ENCODE data around the gene ADGRF5. TPM values are rescaled to one million over a fixed set of nuclear protein-coding genes. Genes with fewer than 3 reads are reported as not detected.

ADGRF5 gene
- total RNA-seq = 1 to 10 TPM in 1 of 8 experiments, under 1 TPM in 1, not detected in 6; 0.38 to 3.0 TPM

- WGBS, 10 experiments = 88 to 100% (median 95%) methylated on average over 2 to 13 of the region's 13 CpGs; no CpG with 5 or more reads in 5 of the 10 experiments
- in situ Hi-C loops (cut with MboI; ENCODE audit: low pct_unique_long_range_greater_than_20kb in 2 of 9, low sequenced_read_pairs in 9 of 9, unreplicated experiment in 9 of 9) = no loop called here
- Histone ChIP-seq H3K27ac (no peak within 1 kb of the TSS), H3K4me1 (replicated peaks in 1 of 2) (peaks cover 0 to 6% of the 10 kb centered on the region in 2 donors), H3K4me3 (no peak within 1 kb of the TSS)
- ATAC-seq (replicated peaks in 6 of 8) = no peak
These were observed at the start of gene ADGRF5 for GRCh38 chr6:46921731-46922130. ADGRF5 (minus strand) TSS chr6:46921938; CDS start chr6:46906762, 15,176 bp downstream.

- no peak for ATAC-seq (replicated peaks in 6 of 8)
- Histone ChIP-seq H3K4me1 (replicated peaks in 1 of 2) (no peaks in the 10 kb centered on the region), H3K4me3 (no peak overlapping the region), H3K27ac (no peak overlapping the region)
- 0 to 100% (median 75%) methylated on average over 1 of the region's 1 CpG; no CpG with 5 or more reads in 1 of the 10 experiments for WGBS, 10 experiments
- in situ Hi-C loops (cut with MboI; ENCODE audit: low pct_unique_long_range_greater_than_20kb in 2 of 9, low sequenced_read_pairs in 9 of 9, unreplicated experiment in 9 of 9) = no loop called here
These were observed 47.5 kb upstream of the ADGRF5 start for GRCh38 chr6:46969206-46969605.

- Histone ChIP-seq H3K4me1 (replicated peaks in 1 of 2) (no peaks in the 10 kb centered on the region), H3K27ac (no peak overlapping the region), H3K4me3 (no peak overlapping the region)
- no peak for ATAC-seq (replicated peaks in 6 of 8)
- in situ Hi-C loops (cut with MboI; ENCODE audit: low pct_unique_long_range_greater_than_20kb in 2 of 9, low sequenced_read_pairs in 9 of 9, unreplicated experiment in 9 of 9) = no loop called here
These were observed 46.1 kb upstream of the ADGRF5 start for GRCh38 chr6:46967826-46968349.

GRCh38 chr6:46964716-46965519, 43.2 kb upstream of the ADGRF5 start:
- in situ Hi-C loops (cut with MboI; ENCODE audit: low pct_unique_long_range_greater_than_20kb in 2 of 9, low sequenced_read_pairs in 9 of 9, unreplicated experiment in 9 of 9) = no loop called here
- Histone ChIP-seq H3K4me3 (no peak overlapping the region), H3K4me1 (replicated peaks in 1 of 2) (no peaks in the 10 kb centered on the region), H3K27ac (no peak overlapping the region)
- 25 to 91% (median 75%) methylated on average over 2 to 12 of the region's 12 CpGs for WGBS, 10 experiments
- ATAC-seq (replicated peaks in 6 of 8) = no peak

- no peak overlapping the region for H3K27ac ChIP-seq
- no peak overlapping the region for H3K4me3 ChIP-seq
- 7 to 86% (median 55%) methylated on average over 1 to 5 of the region's 5 CpGs; no CpG with 5 or more reads in 1 of the 10 experiments for WGBS, 10 experiments
- in situ Hi-C loops (cut with MboI; ENCODE audit: low pct_unique_long_range_greater_than_20kb in 2 of 9, low sequenced_read_pairs in 9 of 9, unreplicated experiment in 9 of 9) = no loop called here
- no peak for ATAC-seq (replicated peaks in 6 of 8)
- H3K4me1 ChIP-seq (replicated peaks in 1 of 2) = no peaks in the 10 kb centered on the region
These were observed 41.9 kb upstream of the ADGRF5 start for GRCh38 chr6:46963626-46964025.

GRCh38 chr6:46963039-46963438, 41.3 kb upstream of the ADGRF5 start:
- no peak overlapping the region for H3K4me3 ChIP-seq
- in situ Hi-C loops (cut with MboI; ENCODE audit: low pct_unique_long_range_greater_than_20kb in 2 of 9, low sequenced_read_pairs in 9 of 9, unreplicated experiment in 9 of 9) = no loop called here
- no peak overlapping the region for H3K27ac ChIP-seq
- H3K4me1 ChIP-seq (replicated peaks in 1 of 2) = no peaks in the 10 kb centered on the region
- ATAC-seq (replicated peaks in 6 of 8) = no peak

GRCh38 chr6:46961711-46962110, 40.0 kb upstream of the ADGRF5 start:
- in situ Hi-C loops (cut with MboI; ENCODE audit: low pct_unique_long_range_greater_than_20kb in 2 of 9, low sequenced_read_pairs in 9 of 9, unreplicated experiment in 9 of 9) = no loop called here
- Histone ChIP-seq H3K4me1 (replicated peaks in 1 of 2) (no peaks in the 10 kb centered on the region), H3K4me3 (no peak overlapping the region), H3K27ac (no peak overlapping the region)
- WGBS, 10 experiments = 5 to 87% (median 64%) methylated on average over 2 to 4 of the region's 5 CpGs; no CpG with 5 or more reads in 2 of the 10 experiments
- ATAC-seq (replicated peaks in 6 of 8) = no peak

- no peak for ATAC-seq (replicated peaks in 6 of 8)
- Histone ChIP-seq H3K4me3 (no peak overlapping the region), H3K4me1 (replicated peaks in 1 of 2) (no peaks in the 10 kb centered on the region), H3K27ac (no peak overlapping the region)
- in situ Hi-C loops (cut with MboI; ENCODE audit: low pct_unique_long_range_greater_than_20kb in 2 of 9, low sequenced_read_pairs in 9 of 9, unreplicated experiment in 9 of 9) = no loop called here
These were observed 39.5 kb upstream of the ADGRF5 start for GRCh38 chr6:46961232-46961631.

- in situ Hi-C loops (cut with MboI; ENCODE audit: low pct_unique_long_range_greater_than_20kb in 2 of 9, low sequenced_read_pairs in 9 of 9, unreplicated experiment in 9 of 9) = no loop called here
- no peak for ATAC-seq (replicated peaks in 6 of 8)
- no peaks in the 10 kb centered on the region for H3K4me1 ChIP-seq (replicated peaks in 1 of 2)
These were observed 37.7 kb upstream of the ADGRF5 start for GRCh38 chr6:46959419-46959818.

GRCh38 chr6:46956409-46956808, 34.7 kb upstream of the ADGRF5 start:
- no peak for ATAC-seq (replicated peaks in 6 of 8)
- in situ Hi-C loops (cut with MboI; ENCODE audit: low pct_unique_long_range_greater_than_20kb in 2 of 9, low sequenced_read_pairs in 9 of 9, unreplicated experiment in 9 of 9) = no loop called here
- WGBS, 10 experiments = 40 to 100% (median 85%) methylated on average over 1 to 6 of the region's 6 CpGs; no CpG with 5 or more reads in 1 of the 10 experiments
- Histone ChIP-seq H3K27ac (no peak overlapping the region), H3K4me1 (replicated peaks in 1 of 2) (no peaks in the 10 kb centered on the region), H3K4me3 (no peak overlapping the region)

More at GRCh38 chr6:46959419-46959818, 37.7 kb upstream of the ADGRF5 start:
- no peak overlapping the region for H3K4me3 ChIP-seq
- H3K27ac ChIP-seq = no peak overlapping the region

GRCh38 chr6:46954837-46955451, 33.2 kb upstream of the ADGRF5 start:
- Histone ChIP-seq H3K4me1 (replicated peaks in 1 of 2) (peaks cover 0 to 2% of the 10 kb centered on the region in 2 donors), H3K4me3 (no peak overlapping the region), H3K27ac (no peak overlapping the region)
- ATAC-seq (replicated peaks in 6 of 8) = peak in 2 of 8 experiments; percentile 28 to 32
- in situ Hi-C loops (cut with MboI; ENCODE audit: low pct_unique_long_range_greater_than_20kb in 2 of 9, low sequenced_read_pairs in 9 of 9, unreplicated experiment in 9 of 9) = no loop called here
- WGBS, 10 experiments = 73% methylated on average over 2 of the region's 4 CpGs; no CpG with 5 or more reads in 9 of the 10 experiments

- H3K27ac ChIP-seq = no peak overlapping the region
These were observed 32.2 kb upstream of the ADGRF5 start for GRCh38 chr6:46953921-46954320.

GRCh38 chr6:46949632-46950280, 28.0 kb upstream of the ADGRF5 start:
- in situ Hi-C loops (cut with MboI; ENCODE audit: low pct_unique_long_range_greater_than_20kb in 2 of 9, low sequenced_read_pairs in 9 of 9, unreplicated experiment in 9 of 9) = no loop called here
- Histone ChIP-seq H3K4me3 (no peak overlapping the region), H3K4me1 (replicated peaks in 1 of 2) (peaks cover 0 to 14% of the 10 kb centered on the region in 2 donors), H3K27ac (no peak overlapping the region)
- WGBS, 10 experiments = 4 to 92% (median 73%) methylated on average over 1 to 6 of the region's 8 CpGs; no CpG with 5 or more reads in 2 of the 10 experiments
- peak in 3 of 8 experiments; percentile 41 to 93 (median 75) for ATAC-seq (replicated peaks in 6 of 8)

More at GRCh38 chr6:46953921-46954320, 32.2 kb upstream of the ADGRF5 start:
- Histone ChIP-seq H3K4me1 (replicated peaks in 1 of 2) (peaks cover 0 to 9% of the 10 kb centered on the region in 2 donors), H3K4me3 (no peak overlapping the region)
- in situ Hi-C loops (cut with MboI; ENCODE audit: low pct_unique_long_range_greater_than_20kb in 2 of 9, low sequenced_read_pairs in 9 of 9, unreplicated experiment in 9 of 9) = no loop called here
- 11 to 100% (median 77%) methylated on average over 1 to 4 of the region's 4 CpGs; no CpG with 5 or more reads in 1 of the 10 experiments for WGBS, 10 experiments
- ATAC-seq (replicated peaks in 6 of 8) = no peak
